RWPE2 (cell line): Measurements from ENCODE around the gene ADAM10.

ENCODE experiments used
- ATAC-seq: fragments of 200-7000 bp; cut with Tn5 transposase; 3 replicates; pipeline ENCODE4 v1.9.1; 2021; ENCODE audit warnings: low read depth
- DNase-seq: peaks from one replicate; pipeline ENCODE4 v3.0.0-alpha.2; 2020; ENCODE audit warnings: low spot score
- H3K27ac ChIP-seq: fragments of 450-650 bp; 2 replicates; pipeline ENCODE4 v1.5.1; 2017; ENCODE audit warnings: mild to moderate bottlenecking; ENCODE audit not compliant: poor library complexity, severe bottlenecking
- H3K27me3 ChIP-seq: fragments of 250-450 bp; sonication (Bioruptor Pico); 2 replicates; pipeline ENCODE4 v1.5.1; 2021; ENCODE audit warnings: mild to moderate bottlenecking, moderate library complexity; ENCODE audit not compliant: insufficient read depth, poor library complexity, severe bottlenecking
- H3K36me3 ChIP-seq: fragments of 250-450 bp; sonication (Bioruptor Pico); 2 replicates; pipeline ENCODE4 v1.5.1; 2020; ENCODE audit warnings: low read depth, mild to moderate bottlenecking, moderate library complexity
- H3K4me1 ChIP-seq: fragments of 250-450 bp; sonication (Bioruptor Pico); 2 replicates; pipeline ENCODE4 v1.5.1; 2021; ENCODE audit warnings: mild to moderate bottlenecking, moderate library complexity; ENCODE audit not compliant: insufficient read depth, poor library complexity, severe bottlenecking
- H3K4me3 ChIP-seq: fragments of 250-450 bp; sonication (Bioruptor Pico); 2 replicates; pipeline ENCODE4 v1.5.1; 2021; ENCODE audit warnings: mild to moderate bottlenecking, moderate library complexity; ENCODE audit not compliant: severe bottlenecking
- H3K9me3 ChIP-seq: fragments of 250-450 bp; sonication (Bioruptor Pico); 2 replicates; pipeline ENCODE4 v1.5.1; 2021; ENCODE audit warnings: mild to moderate bottlenecking, moderate library complexity; ENCODE audit not compliant: severe bottlenecking
- TF ChIP-seq, protein P1 (sequence below): fragments of 450-650 bp; IDR thresholded peaks from one replicate; pipeline ENCODE4 v1.5.1; 2017; ENCODE audit warnings: mild to moderate bottlenecking, moderate library complexity; ENCODE audit not compliant: poor library complexity, severe bottlenecking

ADAM10 gene

DNA sequence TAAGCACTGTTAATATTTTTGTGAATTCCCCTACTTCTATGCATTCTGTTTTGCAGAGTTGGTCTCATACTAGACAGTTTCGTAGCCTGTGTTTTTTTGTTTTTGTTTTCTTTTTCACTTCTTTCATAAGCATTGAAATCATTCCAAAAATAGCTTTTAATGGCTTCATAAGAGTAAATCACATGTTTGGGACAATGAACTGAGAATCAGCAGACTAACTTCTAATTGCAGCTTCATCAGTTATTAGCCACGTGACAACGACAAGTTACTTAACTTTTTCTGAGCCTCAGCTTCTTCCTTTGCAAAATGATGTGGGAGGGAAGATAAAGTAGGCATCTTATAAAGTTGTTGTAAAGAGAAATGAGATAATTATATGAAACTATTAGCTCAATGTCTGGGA is 193.0 kb downstream of the ADAM10 start:
- no peak for ATAC-seq
- Histone ChIP-seq H3K4me1 (peaks cover 7% of the 10 kb centered on the region), H3K4me3 (no peak overlapping the region), H3K9me3 (no peaks in the 10 kb centered on the region), H3K27me3 (no peaks in the 10 kb centered on the region), H3K27ac (no peak overlapping the region), H3K36me3 (no peaks in the 10 kb centered on the region)
- no peak for DNase-seq
- TF ChIP-seq, protein P1, sequence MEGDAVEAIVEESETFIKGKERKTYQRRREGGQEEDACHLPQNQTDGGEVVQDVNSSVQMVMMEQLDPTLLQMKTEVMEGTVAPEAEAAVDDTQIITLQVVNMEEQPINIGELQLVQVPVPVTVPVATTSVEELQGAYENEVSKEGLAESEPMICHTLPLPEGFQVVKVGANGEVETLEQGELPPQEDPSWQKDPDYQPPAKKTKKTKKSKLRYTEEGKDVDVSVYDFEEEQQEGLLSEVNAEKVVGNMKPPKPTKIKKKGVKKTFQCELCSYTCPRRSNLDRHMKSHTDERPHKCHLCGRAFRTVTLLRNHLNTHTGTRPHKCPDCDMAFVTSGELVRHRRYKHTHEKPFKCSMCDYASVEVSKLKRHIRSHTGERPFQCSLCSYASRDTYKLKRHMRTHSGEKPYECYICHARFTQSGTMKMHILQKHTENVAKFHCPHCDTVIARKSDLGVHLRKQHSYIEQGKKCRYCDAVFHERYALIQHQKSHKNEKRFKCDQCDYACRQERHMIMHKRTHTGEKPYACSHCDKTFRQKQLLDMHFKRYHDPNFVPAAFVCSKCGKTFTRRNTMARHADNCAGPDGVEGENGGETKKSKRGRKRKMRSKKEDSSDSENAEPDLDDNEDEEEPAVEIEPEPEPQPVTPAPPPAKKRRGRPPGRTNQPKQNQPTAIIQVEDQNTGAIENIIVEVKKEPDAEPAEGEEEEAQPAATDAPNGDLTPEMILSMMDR: no peak

DNA sequence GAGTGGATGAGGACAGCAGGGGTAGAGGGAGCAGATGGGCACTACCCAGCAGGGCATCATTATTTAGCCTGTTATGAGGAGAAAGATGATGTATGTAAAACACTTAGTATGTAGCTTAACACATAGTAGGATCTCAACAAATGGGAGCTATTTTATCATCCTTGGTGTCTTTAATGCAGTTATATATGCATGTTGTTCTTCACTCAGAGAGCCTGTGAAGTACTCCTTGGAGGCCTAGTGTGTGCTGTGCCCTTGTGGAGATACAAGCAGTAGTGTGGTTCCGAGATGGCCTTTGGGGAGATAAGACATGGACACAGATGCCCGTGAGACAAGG is 193.5 kb downstream of the ADAM10 start:
- Histone ChIP-seq H3K4me1 (peaks cover 13% of the 10 kb centered on the region), H3K9me3 (no peaks in the 10 kb centered on the region), H3K27ac (no peak overlapping the region), H3K36me3 (no peaks in the 10 kb centered on the region), H3K4me3 (no peak overlapping the region), H3K27me3 (no peaks in the 10 kb centered on the region)
- ATAC-seq (no peak), DNase-seq (no peak)
- TF ChIP-seq, protein P1: no peak

DNA sequence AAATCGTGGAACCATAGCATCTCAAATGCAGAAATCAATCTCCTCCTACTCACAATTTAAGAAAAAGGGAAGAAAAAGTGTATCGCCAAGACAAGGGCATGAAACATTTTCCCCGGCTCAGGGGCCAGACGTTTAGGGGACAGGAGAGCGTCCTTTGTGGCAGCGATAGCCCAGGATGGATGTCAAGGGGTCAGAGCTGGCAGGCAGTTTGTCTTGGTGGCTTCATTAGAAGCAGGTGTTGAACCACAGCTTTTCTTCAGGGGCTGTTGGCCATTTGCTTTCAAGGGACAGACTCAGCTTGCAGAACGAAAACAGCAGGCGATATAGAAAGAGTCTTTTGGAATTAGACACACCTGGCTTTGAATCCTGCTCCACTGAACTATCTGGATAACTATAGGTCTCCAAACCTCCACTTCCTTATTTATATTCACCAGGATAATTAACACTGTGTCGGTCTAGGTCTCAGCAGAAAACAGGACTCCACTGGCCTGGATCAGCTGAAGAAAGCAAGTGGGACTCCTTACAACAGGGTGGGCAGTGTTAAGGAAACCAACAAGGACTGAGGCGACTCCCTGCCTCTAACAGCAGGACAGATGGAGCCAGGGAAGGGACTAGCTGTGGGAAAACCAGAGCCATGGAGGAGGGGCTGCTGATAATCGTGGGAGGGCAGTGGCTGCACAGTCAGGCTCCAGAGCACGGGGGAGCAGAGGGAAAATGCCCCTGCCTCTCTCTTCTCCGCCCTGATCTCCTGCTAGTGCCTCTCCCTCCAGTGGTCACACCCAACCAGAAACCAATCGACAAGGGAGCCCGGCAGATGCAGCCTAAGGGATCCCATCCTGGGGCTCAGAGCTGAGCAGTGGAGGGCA is 194.1 kb downstream of the ADAM10 start:
- H3K27me3 ChIP-seq: no peaks in the 10 kb centered on the region
- H3K4me3 ChIP-seq: no peak overlapping the region
- no peaks in the 10 kb centered on the region for H3K36me3 ChIP-seq
- no peak for DNase-seq
- H3K9me3 ChIP-seq: no peaks in the 10 kb centered on the region
- peaks cover 14% of the 10 kb centered on the region for H3K4me1 ChIP-seq
- no peak overlapping the region for H3K27ac ChIP-seq
- no peak for ATAC-seq
- TF ChIP-seq, protein P1: no peak

DNA sequence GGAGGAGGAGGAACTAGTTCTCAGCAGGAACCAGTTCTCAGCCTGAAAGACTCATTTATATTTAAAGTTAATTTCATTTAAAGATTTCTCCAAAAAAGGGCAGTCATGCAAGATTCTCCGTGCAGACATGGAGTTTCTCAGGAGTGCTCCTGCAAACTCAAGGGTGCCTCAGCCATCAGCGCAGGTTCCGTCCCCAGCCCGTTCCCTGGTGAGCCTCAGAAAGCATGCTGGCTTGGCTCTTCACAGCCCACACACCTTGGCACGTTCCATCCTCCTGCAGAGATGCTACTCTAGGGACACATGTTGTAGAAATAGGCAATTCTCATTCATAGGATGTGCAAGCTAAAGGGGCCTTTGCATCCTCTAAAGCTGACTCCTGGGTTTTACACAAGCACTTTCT is 194.7 kb downstream of the ADAM10 start:
- TF ChIP-seq, protein P1: no peak
- Histone ChIP-seq H3K9me3 (no peaks in the 10 kb centered on the region), H3K36me3 (no peaks in the 10 kb centered on the region), H3K4me3 (no peak overlapping the region), H3K4me1 (peaks cover 14% of the 10 kb centered on the region), H3K27me3 (no peaks in the 10 kb centered on the region), H3K27ac (no peak overlapping the region)
- ATAC-seq: no peak
- no peak for DNase-seq

DNA sequence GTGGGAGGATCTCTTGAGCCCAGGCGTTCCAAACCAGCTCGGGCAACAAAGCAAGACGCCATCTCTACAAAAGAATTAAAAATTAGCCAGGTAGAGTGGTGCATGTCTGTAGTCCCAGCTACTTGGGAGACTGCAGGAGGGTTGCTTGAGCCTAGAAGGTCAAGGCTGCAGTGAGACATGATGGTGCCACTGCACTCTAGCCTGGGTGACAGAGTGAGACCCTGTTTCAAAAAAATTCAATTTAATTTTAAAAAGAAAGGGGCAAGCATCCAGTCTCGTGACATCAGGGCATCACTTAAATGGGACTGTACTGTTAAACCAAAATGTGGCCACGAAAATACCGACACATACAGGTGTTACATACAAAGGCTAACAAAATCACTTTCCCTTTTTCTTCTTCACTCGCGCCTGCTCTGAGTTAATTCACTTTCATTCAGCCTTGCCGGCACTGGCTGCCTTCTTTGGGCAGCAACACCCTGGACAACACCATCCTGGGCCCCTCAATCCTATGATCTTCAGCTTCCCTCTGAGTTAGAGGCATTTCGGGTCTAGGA is 196.1 kb downstream of the ADAM10 start:
- ATAC-seq: no peak
- H3K4me3 ChIP-seq: no peak overlapping the region
- H3K27me3 ChIP-seq: no peaks in the 10 kb centered on the region
- H3K36me3 ChIP-seq: no peaks in the 10 kb centered on the region
- H3K27ac ChIP-seq: no peak overlapping the region
- TF ChIP-seq, protein P1: no peak
- DNase-seq: no peak
- H3K9me3 ChIP-seq: no peaks in the 10 kb centered on the region
- peaks cover 14% of the 10 kb centered on the region for H3K4me1 ChIP-seq
